HCT116 (cell line): ENCODE measurements around the gene CTNNA1. TPM values are rescaled to one million over a fixed set of nuclear protein-coding genes. Genes with fewer than 3 reads are reported as not detected.

Experiments used
- ATAC-seq: fragments of 200-7000 bp; cut with Tn5 transposase; 2 replicates; pipeline ENCODE4 v1.9.1; 2020; ENCODE audit warnings: mild to moderate bottlenecking, moderate library complexity
- BruUV-seq: library from RNA; stranded (reverse); fragments of 400-500 nt; replicated peaks from 2 replicates; lab custom pipeline; 2021; lab: Mats Ljungman, UMichigan
- CTCF ChIA-PET: fragments of 300-600 bp; sonication (Branson Sonifier 250); formaldehyde crosslinking; loops from one replicate; lab custom pipeline; 2021; ENCODE audit warnings: antibody characterized with exemption; lab: Charles Lee
- POLR2A ChIA-PET: fragments of 300-600, 350-600 bp; sonication (Branson Sonifier 250); formaldehyde crosslinking; loops from one replicate; lab custom pipeline; 2021; ENCODE audit warnings: antibody characterized with exemption; lab: Charles Lee
- RAD21 ChIA-PET, 2 experiments: fragments of 300-600 bp; sonication (Branson Sonifier 250); formaldehyde crosslinking; loops; one replicate each; lab custom pipeline; 2023; ENCODE audit warnings: low total read pairs in 2 of 2; ENCODE audit not compliant: uncharacterized antibody in 2 of 2, unreplicated experiment in 2 of 2, low non-redundant PET in 1 of 2; lab: Charles Lee
- DNase-seq: peaks from one replicate; pipeline ENCODE4 v3.0.0-alpha.2; 2010; ENCODE audit warnings: low read depth, low spot score
- H2AFZ ChIP-seq: fragments of 200-600 bp; shearing (Covaris generic), sonication (generic); 2 replicates; pipeline ENCODE4 v1.6.1; 2017; ENCODE audit warnings: low read depth, mixed run types, mixed read lengths, antibody characterized with exemption, low read length; ENCODE audit not compliant: poor library complexity, severe bottlenecking
- H3K27ac ChIP-seq: 2 replicates; pipeline ENCODE4 v1.5.1; 2012; ENCODE audit warnings: low read depth, low read length
- H3K27me3 ChIP-seq: fragments of 200-600 bp; sonication (generic); 2 replicates; pipeline ENCODE4 v1.6.1; 2016; ENCODE audit warnings: mixed run types, low read length, mixed read lengths; ENCODE audit not compliant: insufficient read depth
- H3K36me3 ChIP-seq, 2 experiments: fragments of 200-500 bp in 1 of 2; fragments of 200-600 bp in 1 of 2; sonication (Bioruptor generic) in 1 of 2; sonication (generic) in 1 of 2; 2 replicates each; pipeline versions ENCODE4 v1.5.1 to v1.6.1; 2014 to 2016; ENCODE audit warnings: low read length in 2 of 2, inconsistent platforms in 1 of 2, mixed read lengths in 1 of 2, mixed run types in 1 of 2; ENCODE audit not compliant: insufficient read depth in 2 of 2, control insufficient read depth in 1 of 2
- H3K4me1 ChIP-seq, 2 experiments: fragments of 200-600 bp in 1 of 2; sonication (generic) in 1 of 2; 2 replicates each; pipeline versions ENCODE4 v1.5.1 to v1.6.1; 2012 to 2017; ENCODE audit warnings: low read length in 2 of 2, inconsistent platforms in 1 of 2, mild to moderate bottlenecking in 1 of 2, mixed read lengths in 1 of 2, mixed run types in 1 of 2, moderate library complexity in 1 of 2; ENCODE audit not compliant: insufficient read depth in 2 of 2, control insufficient read depth in 1 of 2
- H3K4me2 ChIP-seq: fragments of 200-600 bp; sonication (generic); 2 replicates; pipeline ENCODE4 v1.6.1; 2017; ENCODE audit warnings: mixed run types, low read length, mixed read lengths
- H3K4me3 ChIP-seq, 2 experiments: fragments of 200-600 bp in 1 of 2; sonication (generic) in 1 of 2; replicated peaks in 1 of 2; 2 replicates each; pipeline ENCODE4 v1.5.1; 2011 to 2016; ENCODE audit warnings: low read length in 2 of 2, control low read depth in 1 of 2, low read depth in 1 of 2, mild to moderate bottlenecking in 1 of 2, mixed read lengths in 1 of 2, mixed run types in 1 of 2
- H3K79me2 ChIP-seq: fragments of 200-600 bp; sonication (generic); 2 replicates; pipeline ENCODE4 v1.6.1; 2017; ENCODE audit warnings: mild to moderate bottlenecking, mixed run types, low read length, moderate library complexity, mixed read lengths; ENCODE audit not compliant: insufficient read depth
- H3K9ac ChIP-seq: fragments of 200-600 bp; sonication (generic); 2 replicates; pipeline ENCODE4 v1.6.1; 2016; ENCODE audit warnings: low read length, mixed read lengths
- H3K9me2 ChIP-seq: fragments of 200-600 bp; sonication (generic), shearing (Covaris generic); 2 replicates; pipeline ENCODE4 v1.6.1; 2017; ENCODE audit warnings: mixed run types, mild to moderate bottlenecking, moderate library complexity; ENCODE audit not compliant: insufficient read depth
- H3K9me3 ChIP-seq, 2 experiments: fragments of 200-500 bp in 1 of 2; fragments of 200-600 bp in 1 of 2; sonication (Bioruptor generic) in 1 of 2; sonication (generic) in 1 of 2; 2 replicates each; pipeline ENCODE4 v1.6.1; 2014 to 2017; ENCODE audit warnings: low read length in 2 of 2, mixed read lengths in 2 of 2, inconsistent platforms in 1 of 2, low read depth in 1 of 2, mild to moderate bottlenecking in 1 of 2, mixed run types in 1 of 2, moderate library complexity in 1 of 2; ENCODE audit not compliant: control insufficient read depth in 1 of 2, insufficient read depth in 1 of 2
- H4K20me1 ChIP-seq: fragments of 200-600 bp; sonication (generic), shearing (Covaris generic); 2 replicates; pipeline ENCODE4 v1.6.1; 2017; ENCODE audit warnings: mixed run types, mild to moderate bottlenecking, moderate library complexity; ENCODE audit not compliant: insufficient read depth
- CBX3 ChIP-seq: IDR thresholded peaks from 2 replicates; pipeline ENCODE4 v1.6.1; 2012; ENCODE audit warnings: low read depth
- CEBPB ChIP-seq: IDR thresholded peaks from 2 replicates; pipeline ENCODE4 v1.6.1; 2012; ENCODE audit warnings: low read depth
- ELF1 ChIP-seq: IDR thresholded peaks from 2 replicates; pipeline ENCODE4 v1.6.1; 2012; ENCODE audit warnings: low read depth, borderline replicate concordance
- EZH2phosphoT487 ChIP-seq: fragments of 200-600 bp; IDR thresholded peaks from 2 replicates; pipeline ENCODE4 v1.6.1; 2018; ENCODE audit warnings: antibody characterized with exemption, borderline replicate concordance
- MAX ChIP-seq: IDR thresholded peaks from 2 replicates; pipeline ENCODE4 v1.6.1; 2012
- POLR2A ChIP-seq: IDR thresholded peaks from 2 replicates; pipeline ENCODE4 v1.7.0; 2011; ENCODE audit warnings: borderline replicate concordance; ENCODE audit not compliant: insufficient read depth, insufficient read length; ENCODE audit errors: extremely low read depth
- POLR2AphosphoS5 ChIP-seq: IDR thresholded peaks from 2 replicates; pipeline ENCODE4 v1.6.1; 2011; ENCODE audit warnings: mild to moderate bottlenecking, low read depth, low read length, moderate library complexity
- REST ChIP-seq: IDR thresholded peaks from 2 replicates; pipeline ENCODE4 v1.6.1; 2012; ENCODE audit warnings: low read depth
- SRF ChIP-seq: IDR thresholded peaks from 2 replicates; pipeline ENCODE4 v1.6.1; 2012; ENCODE audit warnings: low read depth
- TCF7L2 ChIP-seq: IDR thresholded peaks from 2 replicates; pipeline ENCODE4 v1.7.0; 2011; ENCODE audit warnings: borderline replicate concordance, inconsistent platforms; ENCODE audit not compliant: insufficient read depth, insufficient read length; ENCODE audit errors: extremely low read depth
- YY1 ChIP-seq: IDR thresholded peaks from 2 replicates; pipeline ENCODE4 v1.6.1; 2011; ENCODE audit warnings: low read length, low read depth, moderate library complexity, mild to moderate bottlenecking; ENCODE audit not compliant: insufficient replicate concordance; ENCODE audit errors: extremely low read depth
- ZFX ChIP-seq: fragments of 450-650 bp; IDR thresholded peaks from 2 replicates; pipeline ENCODE4 v1.6.1; 2017
- intact Hi-C: fragments of 100-400 bp; cut with micrococcal nuclease; formaldehyde crosslinking; loops from 2 replicates; pipeline ENCODE4 v1.10.0; 2022
- total RNA-seq: library from RNA; stranded (reverse); gene quantifications from one replicate; pipeline ENCODE4 v1.2.1, GENCODE V29; 2021; ENCODE audit not compliant: unreplicated experiment
- TF ChIP-seq, protein P1 (sequence below): IDR thresholded peaks from 2 replicates; pipeline ENCODE4 v1.6.1; 2011; ENCODE audit warnings: mild to moderate bottlenecking, low read length, moderate library complexity; ENCODE audit not compliant: insufficient replicate concordance; ENCODE audit errors: extremely low read depth
- TF ChIP-seq, protein P2 (sequence below), 3 experiments: fragments of 200-600 bp in 1 of 3; sonication (generic) in 1 of 3; IDR thresholded peaks in 2 of 3; conservative IDR thresholded peaks in 1 of 3; 2 replicates each; pipeline ENCODE4 v1.5.1; 2012 to 2017; ENCODE audit warnings: low read depth in 2 of 3, low read length in 2 of 3, antibody characterized with exemption in 1 of 3, borderline replicate concordance in 1 of 3, control low read depth in 1 of 3, mild to moderate bottlenecking in 1 of 3, mixed read lengths in 1 of 3, mixed run types in 1 of 3, moderate library complexity in 1 of 3; ENCODE audit not compliant: insufficient read depth in 1 of 3

The CTNNA1 gene
- total RNA-seq, 1 experiment from 2014 or later, result 313 TPM

GRCh38 chr5:138927979-138928378 is 174.8 kb downstream of the CTNNA1 start:
- no peaks in the 10 kb centered on the region for H3K79me2 ChIP-seq
- ATAC-seq (no peak), DNase-seq (no peak)
- ChIA-PET CTCF (no interaction called here), POLR2A (no interaction called here), RAD21 (no interaction called here)
- no peak overlapping the region for H3K4me2 ChIP-seq
- H3K4me1 ChIP-seq, result no peaks in the 10 kb centered on the region
- H2AFZ ChIP-seq, result no peak overlapping the region
- no peaks in the 10 kb centered on the region for H3K9me3 ChIP-seq
- peaks cover 31 to 50% of the 10 kb centered on the region in 2 experiments for H3K36me3 ChIP-seq
- no peaks in the 10 kb centered on the region for H3K27me3 ChIP-seq
- no TSS peak for BruUV-seq
- intact Hi-C loops, result no loop called here
- no peak overlapping the region for H3K4me3 ChIP-seq
- no peaks in the 10 kb centered on the region; the same call in 1 of the 2 replicates for H4K20me1 ChIP-seq
- H3K9ac ChIP-seq, result no peak overlapping the region
- TF ChIP-seq, protein P1, sequence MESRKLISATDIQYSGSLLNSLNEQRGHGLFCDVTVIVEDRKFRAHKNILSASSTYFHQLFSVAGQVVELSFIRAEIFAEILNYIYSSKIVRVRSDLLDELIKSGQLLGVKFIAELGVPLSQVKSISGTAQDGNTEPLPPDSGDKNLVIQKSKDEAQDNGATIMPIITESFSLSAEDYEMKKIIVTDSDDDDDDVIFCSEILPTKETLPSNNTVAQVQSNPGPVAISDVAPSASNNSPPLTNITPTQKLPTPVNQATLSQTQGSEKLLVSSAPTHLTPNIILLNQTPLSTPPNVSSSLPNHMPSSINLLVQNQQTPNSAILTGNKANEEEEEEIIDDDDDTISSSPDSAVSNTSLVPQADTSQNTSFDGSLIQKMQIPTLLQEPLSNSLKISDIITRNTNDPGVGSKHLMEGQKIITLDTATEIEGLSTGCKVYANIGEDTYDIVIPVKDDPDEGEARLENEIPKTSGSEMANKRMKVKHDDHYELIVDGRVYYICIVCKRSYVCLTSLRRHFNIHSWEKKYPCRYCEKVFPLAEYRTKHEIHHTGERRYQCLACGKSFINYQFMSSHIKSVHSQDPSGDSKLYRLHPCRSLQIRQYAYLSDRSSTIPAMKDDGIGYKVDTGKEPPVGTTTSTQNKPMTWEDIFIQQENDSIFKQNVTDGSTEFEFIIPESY, result no peak
- TF ChIP-seq EZH2phosphoT487, result no peak
- TF ChIP-seq ZFX, result no peak
- no peak for TF ChIP-seq POLR2AphosphoS5
- no peak for TF ChIP-seq CEBPB
- TF ChIP-seq, protein P2, sequence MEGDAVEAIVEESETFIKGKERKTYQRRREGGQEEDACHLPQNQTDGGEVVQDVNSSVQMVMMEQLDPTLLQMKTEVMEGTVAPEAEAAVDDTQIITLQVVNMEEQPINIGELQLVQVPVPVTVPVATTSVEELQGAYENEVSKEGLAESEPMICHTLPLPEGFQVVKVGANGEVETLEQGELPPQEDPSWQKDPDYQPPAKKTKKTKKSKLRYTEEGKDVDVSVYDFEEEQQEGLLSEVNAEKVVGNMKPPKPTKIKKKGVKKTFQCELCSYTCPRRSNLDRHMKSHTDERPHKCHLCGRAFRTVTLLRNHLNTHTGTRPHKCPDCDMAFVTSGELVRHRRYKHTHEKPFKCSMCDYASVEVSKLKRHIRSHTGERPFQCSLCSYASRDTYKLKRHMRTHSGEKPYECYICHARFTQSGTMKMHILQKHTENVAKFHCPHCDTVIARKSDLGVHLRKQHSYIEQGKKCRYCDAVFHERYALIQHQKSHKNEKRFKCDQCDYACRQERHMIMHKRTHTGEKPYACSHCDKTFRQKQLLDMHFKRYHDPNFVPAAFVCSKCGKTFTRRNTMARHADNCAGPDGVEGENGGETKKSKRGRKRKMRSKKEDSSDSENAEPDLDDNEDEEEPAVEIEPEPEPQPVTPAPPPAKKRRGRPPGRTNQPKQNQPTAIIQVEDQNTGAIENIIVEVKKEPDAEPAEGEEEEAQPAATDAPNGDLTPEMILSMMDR (IDR thresholded peaks at IDR 0.05 in 2 of 3, conservative IDR thresholded peaks at IDR 0.05 in 1 of 3; ENCODE audit: borderline replicate concordance in 1 of 3, insufficient read depth in 1 of 3, low read depth in 2 of 3, low read length in 2 of 3), result no peak
- no peak for TF ChIP-seq CBX3
- TF ChIP-seq POLR2A, result no peak
- TF ChIP-seq YY1, result no peak
- no peak for TF ChIP-seq TCF7L2
- no peak for TF ChIP-seq ELF1
- TF ChIP-seq SRF, result no peak
- no peak for TF ChIP-seq REST
- no peak for TF ChIP-seq MAX
- H3K27ac ChIP-seq, result no peak overlapping the region
- no peaks in the 10 kb centered on the region for H3K9me2 ChIP-seq
